Mesenchymal stem cell (in vitro differentiated cells and primary cell): Measurements from ENCODE around the gene FOXD4.
"Not testable (repeated sequence)": the region's sequence is repeated elsewhere in the genome, so short reads cannot be mapped to it uniquely, and the experiment has no call there.

Experiments
- DNase-seq: peaks from one replicate; pipeline ENCODE4 v3.0.0-alpha.2; 2013
- H2AFZ ChIP-seq: one replicate; pipeline ENCODE4 v1.6.1; 2013; ENCODE audit warnings: low read depth, mild to moderate bottlenecking, control low read depth, inconsistent platforms, low read length, moderate library complexity
- H2AK5ac ChIP-seq: 2 replicates; pipeline ENCODE4 v1.6.1; 2013; ENCODE audit warnings: low read length, moderate library complexity, mild to moderate bottlenecking, inconsistent platforms; ENCODE audit not compliant: severe bottlenecking
- H2BK120ac ChIP-seq: one replicate; pipeline ENCODE4 v1.6.1; 2013; ENCODE audit warnings: low read depth, mild to moderate bottlenecking, inconsistent platforms, low read length, moderate library complexity
- H2BK12ac ChIP-seq, 2 experiments: one replicate each; pipeline ENCODE4 v1.6.1; 2013; ENCODE audit warnings: inconsistent platforms in 2 of 2, low read length in 2 of 2, mild to moderate bottlenecking in 2 of 2, moderate library complexity in 2 of 2, control low read depth in 1 of 2
- H2BK15ac ChIP-seq: one replicate; pipeline ENCODE4 v1.6.1; 2013; ENCODE audit warnings: mild to moderate bottlenecking, low read depth, inconsistent platforms; ENCODE audit not compliant: poor library complexity, severe bottlenecking
- H2BK5ac ChIP-seq: 2 replicates; pipeline ENCODE4 v1.6.1; 2013; ENCODE audit warnings: low read depth, mild to moderate bottlenecking, low read length, control low read depth, inconsistent platforms; ENCODE audit not compliant: poor library complexity, severe bottlenecking
- H3K14ac ChIP-seq, 2 experiments: one replicate each; pipeline ENCODE4 v1.6.1; 2013; ENCODE audit warnings: inconsistent platforms in 2 of 2, low read length in 2 of 2, control low read depth in 1 of 2, mild to moderate bottlenecking in 1 of 2, moderate library complexity in 1 of 2
- H3K18ac ChIP-seq, 2 experiments: one replicate each; pipeline ENCODE4 v1.6.1; 2013; ENCODE audit warnings: inconsistent platforms in 2 of 2, low read length in 2 of 2, control low read depth in 1 of 2, low read depth in 1 of 2, mild to moderate bottlenecking in 1 of 2
- H3K23ac ChIP-seq, 2 experiments: one replicate each; pipeline ENCODE4 v1.6.1; 2013; ENCODE audit warnings: inconsistent platforms in 2 of 2, low read length in 2 of 2, mild to moderate bottlenecking in 2 of 2, moderate library complexity in 2 of 2, control low read depth in 1 of 2
- H3K27ac ChIP-seq: 2 replicates; pipeline ENCODE4 v1.5.1; 2013; ENCODE audit warnings: mild to moderate bottlenecking, moderate library complexity, low read length, control low read depth, inconsistent platforms; ENCODE audit not compliant: poor library complexity, severe bottlenecking
- H3K27me3 ChIP-seq, 2 experiments: 2 replicates each; pipeline versions ENCODE4 v1.6.1 to v1.7.0; 2013; ENCODE audit warnings: low read length in 2 of 2, mild to moderate bottlenecking in 2 of 2, moderate library complexity in 2 of 2, control low read depth in 1 of 2, inconsistent platforms in 1 of 2; ENCODE audit not compliant: control insufficient read depth in 1 of 2, insufficient read depth in 1 of 2
- H3K36me3 ChIP-seq, 2 experiments: 2 replicates each; pipeline versions ENCODE4 v1.6.1 to v1.7.0; 2013; ENCODE audit warnings: low read length in 2 of 2, control low read depth in 1 of 2, inconsistent platforms in 1 of 2, low read depth in 1 of 2, mild to moderate bottlenecking in 1 of 2; ENCODE audit not compliant: insufficient read depth in 2 of 2, control insufficient read depth in 1 of 2
- H3K4ac ChIP-seq, 2 experiments: one replicate each; pipeline ENCODE4 v1.6.1; 2013; ENCODE audit warnings: inconsistent platforms in 2 of 2, low read length in 2 of 2, mild to moderate bottlenecking in 2 of 2, moderate library complexity in 2 of 2, control low read depth in 1 of 2, low read depth in 1 of 2
- H3K4me1 ChIP-seq: 2 replicates; pipeline ENCODE4 v1.6.1; 2013; ENCODE audit warnings: low read depth, low read length, control low read depth; ENCODE audit not compliant: control insufficient read depth, insufficient read depth
- H3K4me2 ChIP-seq: 2 replicates; pipeline ENCODE4 v1.6.1; 2013; ENCODE audit warnings: low read length, mild to moderate bottlenecking, inconsistent platforms; ENCODE audit not compliant: poor library complexity, severe bottlenecking
- H3K4me3 ChIP-seq, 2 experiments: 2 replicates each; pipeline versions ENCODE4 v1.5.1 to v1.7.0; 2013; ENCODE audit warnings: low read length in 2 of 2, mild to moderate bottlenecking in 2 of 2, control low read depth in 1 of 2, low read depth in 1 of 2; ENCODE audit not compliant: insufficient read depth in 1 of 2
- H3K79me1 ChIP-seq: replicated peaks from 2 replicates; pipeline ENCODE4 v1.6.1; 2013; ENCODE audit warnings: mild to moderate bottlenecking, control low read depth, low read length, inconsistent platforms; ENCODE audit not compliant: poor library complexity, severe bottlenecking
- H3K9ac ChIP-seq: 2 replicates; pipeline ENCODE4 v1.7.0; 2013; ENCODE audit warnings: mild to moderate bottlenecking, low read length, moderate library complexity
- H3K9me3 ChIP-seq: 2 replicates; pipeline ENCODE4 v1.7.0; 2013; ENCODE audit warnings: mild to moderate bottlenecking, low read length; ENCODE audit not compliant: control insufficient read depth
- H4K8ac ChIP-seq: one replicate; pipeline ENCODE4 v1.6.1; 2013; ENCODE audit warnings: inconsistent platforms, mild to moderate bottlenecking, low read length, moderate library complexity
- H4K91ac ChIP-seq: one replicate; pipeline ENCODE4 v1.6.1; 2013; ENCODE audit warnings: mild to moderate bottlenecking, low read length, inconsistent platforms
- WGBS: methylation state at CpG from one replicate; pipeline ENCODE4 v1.1.7; 2013; ENCODE audit warnings: mixed read lengths; 5-methylcytosine and 5-hydroxymethylcytosine counted together

Gene FOXD4

GRCh38 chr9:114267-115117 is 3.7 kb downstream of the FOXD4 start:
- H3K9me3 ChIP-seq, H3K23ac ChIP-seq, H3K4ac ChIP-seq, H2BK15ac ChIP-seq, H2BK12ac ChIP-seq, H2BK120ac ChIP-seq, H3K14ac ChIP-seq, H4K8ac ChIP-seq, H4K91ac ChIP-seq, H3K79me1 ChIP-seq, H3K27ac ChIP-seq, H3K36me3 ChIP-seq, H3K18ac ChIP-seq, H2AK5ac ChIP-seq, H2BK5ac ChIP-seq, H3K9ac ChIP-seq, H2AFZ ChIP-seq: not testable (repeated sequence)
- H3K4me2 ChIP-seq, result peak overlapping the region; percentile 90
- peak overlapping the region; percentile 37 to 66 for H3K4me3 ChIP-seq
- peak; percentile 25 for DNase-seq
- WGBS, result 4% methylated on average over 55 of the region's 73 CpGs
- peaks cover 19% of the 10 kb centered on the region for H3K4me1 ChIP-seq
- H3K27me3 ChIP-seq, result peaks cover 32 to 44% of the 10 kb centered on the region in 2 experiments

GRCh38 chr9:113468-114266 is 4.5 kb downstream of the FOXD4 start:
- not testable (repeated sequence) for H4K8ac ChIP-seq, H2AK5ac ChIP-seq, H2BK5ac ChIP-seq, H3K27ac ChIP-seq, H3K9ac ChIP-seq, H2BK120ac ChIP-seq, H3K4ac ChIP-seq, H3K9me3 ChIP-seq, H3K36me3 ChIP-seq, H2AFZ ChIP-seq, H3K14ac ChIP-seq, H4K91ac ChIP-seq, H3K18ac ChIP-seq, H3K79me1 ChIP-seq, H2BK15ac ChIP-seq, H2BK12ac ChIP-seq
- under 1% methylated on average over 76 of the region's 111 CpGs for WGBS
- Histone ChIP-seq H3K27me3 (peaks cover 40 to 50% of the 10 kb centered on the region in 2 experiments), H3K4me3 (peak overlapping the region; percentile 37 to 66), H3K4me1 (peaks cover 19% of the 10 kb centered on the region), H3K4me2 (peak overlapping the region; percentile 90), H3K23ac (peak overlapping the region in 1 of 2 experiments; percentile 10)
- peak; percentile 47 for DNase-seq

GRCh38 chr9:112589-113467 is 5.4 kb downstream of the FOXD4 start:
- not testable (repeated sequence) for H2BK15ac ChIP-seq, H4K8ac ChIP-seq, H4K91ac ChIP-seq, H3K14ac ChIP-seq, H2AFZ ChIP-seq, H3K23ac ChIP-seq, H2BK120ac ChIP-seq, H2BK12ac ChIP-seq, H2AK5ac ChIP-seq, H3K9ac ChIP-seq, H3K27ac ChIP-seq, H2BK5ac ChIP-seq, H3K4ac ChIP-seq, H3K18ac ChIP-seq, H3K9me3 ChIP-seq, H3K79me1 ChIP-seq, H3K4me3 ChIP-seq, H3K36me3 ChIP-seq
- H3K27me3 ChIP-seq, result peaks cover 35 to 45% of the 10 kb centered on the region in 2 experiments
- DNase-seq, result peak; percentile 29
- 5% methylated on average over 24 of the region's 55 CpGs for WGBS
- peak overlapping the region; percentile 90 for H3K4me2 ChIP-seq
- peaks cover 17% of the 10 kb centered on the region for H3K4me1 ChIP-seq
